ENCODE data around the gene PRKAR1B.

DNA sequence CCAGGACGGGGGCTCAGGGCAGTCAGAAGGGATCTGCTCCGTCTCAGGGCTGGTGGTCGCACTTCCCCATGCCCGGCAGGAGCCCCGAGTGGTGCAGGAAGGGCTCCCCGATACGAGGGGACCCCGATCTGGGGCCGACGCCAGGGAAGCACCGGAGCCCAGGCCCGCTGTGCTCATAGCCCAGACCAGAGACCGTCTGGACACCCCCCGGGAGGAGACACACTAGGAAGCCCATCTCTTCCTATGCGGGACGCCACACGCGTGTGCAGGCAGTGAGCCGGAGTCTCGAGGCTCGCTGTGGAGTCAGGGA lies 167.7 kb downstream of the PRKAR1B start:
- TF ChIP-seq EZH2phosphoT487 (IDR thresholded peaks at IDR 0.05; ENCODE audit: borderline replicate concordance) = no peak
- TF ChIP-seq, protein P1, sequence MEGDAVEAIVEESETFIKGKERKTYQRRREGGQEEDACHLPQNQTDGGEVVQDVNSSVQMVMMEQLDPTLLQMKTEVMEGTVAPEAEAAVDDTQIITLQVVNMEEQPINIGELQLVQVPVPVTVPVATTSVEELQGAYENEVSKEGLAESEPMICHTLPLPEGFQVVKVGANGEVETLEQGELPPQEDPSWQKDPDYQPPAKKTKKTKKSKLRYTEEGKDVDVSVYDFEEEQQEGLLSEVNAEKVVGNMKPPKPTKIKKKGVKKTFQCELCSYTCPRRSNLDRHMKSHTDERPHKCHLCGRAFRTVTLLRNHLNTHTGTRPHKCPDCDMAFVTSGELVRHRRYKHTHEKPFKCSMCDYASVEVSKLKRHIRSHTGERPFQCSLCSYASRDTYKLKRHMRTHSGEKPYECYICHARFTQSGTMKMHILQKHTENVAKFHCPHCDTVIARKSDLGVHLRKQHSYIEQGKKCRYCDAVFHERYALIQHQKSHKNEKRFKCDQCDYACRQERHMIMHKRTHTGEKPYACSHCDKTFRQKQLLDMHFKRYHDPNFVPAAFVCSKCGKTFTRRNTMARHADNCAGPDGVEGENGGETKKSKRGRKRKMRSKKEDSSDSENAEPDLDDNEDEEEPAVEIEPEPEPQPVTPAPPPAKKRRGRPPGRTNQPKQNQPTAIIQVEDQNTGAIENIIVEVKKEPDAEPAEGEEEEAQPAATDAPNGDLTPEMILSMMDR (IDR thresholded peaks at IDR 0.05 in 2 of 3, conservative IDR thresholded peaks at IDR 0.05 in 1 of 3; ENCODE audit: borderline replicate concordance in 1 of 3, insufficient read depth in 1 of 3, low read depth in 2 of 3, low read length in 2 of 3) = no peak
- no peak for TF ChIP-seq POLR2A (IDR thresholded peaks at IDR 0.05; ENCODE audit: borderline replicate concordance, extremely low read depth, insufficient read depth, insufficient read length)
- TF ChIP-seq, protein P2, sequence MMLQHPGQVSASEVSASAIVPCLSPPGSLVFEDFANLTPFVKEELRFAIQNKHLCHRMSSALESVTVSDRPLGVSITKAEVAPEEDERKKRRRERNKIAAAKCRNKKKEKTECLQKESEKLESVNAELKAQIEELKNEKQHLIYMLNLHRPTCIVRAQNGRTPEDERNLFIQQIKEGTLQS (IDR thresholded peaks at IDR 0.05) = no peak
- no peak for TF ChIP-seq POLR2AphosphoS5 (IDR thresholded peaks at IDR 0.05; ENCODE audit: low read depth, low read length)
- no peak for TF ChIP-seq JUND (IDR thresholded peaks at IDR 0.05)

All from HCT116 (cell line).